ENCODE results near the gene ZNF273.
"Not testable (repeated sequence)": the region's sequence is repeated elsewhere in the genome, so short reads cannot be mapped to it uniquely, and the experiment has no call there.

The ZNF273 gene

DNA sequence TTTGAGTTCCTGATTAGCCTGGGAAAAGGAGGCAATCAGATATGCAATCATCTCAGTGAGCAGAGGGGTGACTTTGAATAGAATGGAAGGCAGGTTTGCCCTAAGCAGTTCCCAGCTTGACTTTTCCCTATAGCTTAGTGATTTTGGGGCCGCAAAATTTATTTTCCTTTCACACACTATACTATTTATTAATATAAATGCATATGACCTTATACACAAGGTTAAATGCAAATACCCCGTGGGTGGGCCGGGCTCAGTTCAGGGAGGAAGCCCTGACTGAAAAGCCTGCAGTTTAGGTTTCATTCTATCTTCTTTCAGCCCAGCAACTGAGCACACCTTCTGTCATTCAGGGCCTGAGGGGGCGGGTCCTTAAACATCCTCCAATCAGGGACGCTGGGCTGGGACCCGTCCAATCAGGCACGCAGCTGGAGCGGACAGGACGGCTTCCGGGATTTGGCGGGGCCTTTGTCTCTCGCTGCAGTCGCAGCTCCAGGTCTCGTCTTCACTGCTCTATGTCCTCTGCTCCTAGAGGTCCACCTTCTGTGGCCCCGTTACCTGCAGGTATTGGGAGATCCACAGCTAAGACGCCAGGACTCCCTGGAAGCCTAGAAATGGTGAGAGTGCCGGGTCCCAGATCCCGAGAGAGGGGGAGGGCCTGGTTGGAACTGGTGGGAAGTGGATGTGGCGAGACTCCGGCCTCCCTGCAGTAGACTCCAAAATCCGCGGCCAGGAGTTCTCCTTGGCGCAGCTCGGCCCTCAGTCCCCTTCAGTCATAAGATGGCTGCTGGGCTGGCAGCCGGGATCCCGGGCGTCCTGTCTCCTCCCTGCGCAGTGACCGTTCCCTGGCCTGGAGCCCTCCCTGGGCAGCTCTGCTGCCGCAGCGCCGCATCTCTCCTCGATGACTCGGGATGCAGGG lies at the start of gene ZNF273:
TSS of gene ZNF273 (plus strand) at position 468 of the 916 bp plus-strand sequence. CDS start at position 513, 45 bp downstream.
- DNase-seq: peak; percentile 94

DNA sequence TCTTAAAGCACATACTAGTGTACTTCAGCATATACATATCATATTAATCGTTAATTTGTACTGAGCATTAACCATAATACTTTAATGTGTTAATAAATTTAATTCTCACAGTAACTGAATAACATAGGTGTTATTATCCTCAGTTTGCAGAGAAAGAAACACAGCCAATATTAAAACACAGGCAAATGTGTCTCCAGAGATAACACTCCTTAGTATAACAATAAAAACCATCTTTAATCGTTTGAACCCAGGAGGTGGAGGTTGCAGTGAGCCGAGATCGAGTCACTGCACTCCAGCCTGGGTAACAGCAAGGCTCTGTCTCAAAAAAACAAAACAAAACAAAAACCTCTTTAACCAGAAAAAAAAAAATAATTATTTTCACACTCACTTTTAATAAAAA lies 49.4 kb upstream of the ZNF273 start:
- no peak for DNase-seq

DNA sequence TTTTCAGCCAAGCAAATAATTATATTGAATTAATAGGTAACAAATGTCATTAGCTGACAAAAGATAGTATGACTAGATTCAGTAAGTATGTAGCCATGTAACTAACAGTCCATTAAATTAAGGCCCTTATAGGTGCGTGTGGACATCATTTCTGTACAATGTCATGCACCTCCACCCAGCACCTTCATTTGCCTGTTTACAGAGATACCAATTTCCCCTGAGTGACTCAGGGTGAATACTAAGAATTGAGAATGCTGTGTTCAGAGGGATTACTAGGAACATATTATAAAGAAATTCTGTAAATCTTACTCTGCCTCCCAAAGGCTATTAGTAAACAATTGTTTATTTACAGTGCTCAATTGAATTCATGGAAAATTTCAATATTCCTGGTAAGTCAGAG lies 48.1 kb upstream of the ZNF273 start:
- DNase-seq: no peak

DNA sequence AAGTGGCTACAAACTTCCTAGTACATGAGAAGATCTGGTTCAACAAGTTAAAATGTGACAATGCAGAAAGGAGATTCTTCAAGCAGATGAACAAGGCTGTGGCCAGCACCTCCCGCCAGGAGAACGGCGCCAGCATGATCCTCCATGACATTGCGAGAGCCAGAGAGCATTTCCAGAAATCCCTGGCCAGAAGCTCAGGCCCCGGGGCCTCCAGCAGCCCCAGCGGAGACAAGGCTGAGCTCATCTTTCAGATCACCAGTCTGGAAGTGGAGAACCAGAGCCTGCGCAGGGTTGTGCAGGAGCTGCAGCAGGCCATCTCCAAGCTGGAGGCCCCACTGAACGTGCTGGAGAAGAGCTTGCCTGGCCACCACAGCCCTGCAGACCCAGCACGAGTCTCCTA lies 40.1 kb upstream of the ZNF273 start:
- no peak for DNase-seq

- DNase-seq: not testable (repeated sequence)
Observed at GRCh38 chr7:64863530-64863929, 39.5 kb upstream of the ZNF273 start.

DNA sequence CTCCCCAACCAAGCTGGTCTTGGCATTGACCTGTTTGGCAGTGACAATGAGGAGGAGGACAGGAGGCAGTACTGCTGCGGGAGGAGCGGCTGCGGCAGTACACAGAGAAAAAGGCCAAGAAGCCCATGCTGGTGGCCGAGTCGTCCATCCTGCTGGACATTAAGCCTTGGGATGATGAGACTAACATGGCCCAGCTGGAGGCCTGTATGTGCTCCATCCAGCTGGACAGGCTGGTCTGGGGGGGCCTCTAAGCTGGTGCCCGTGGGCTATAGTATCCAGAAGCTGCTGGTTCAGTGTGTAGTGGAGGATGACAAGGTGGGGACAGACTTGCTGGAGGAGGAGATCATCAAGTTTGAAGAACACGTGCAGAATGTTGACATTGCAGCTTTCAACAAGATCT lies 39.1 kb upstream of the ZNF273 start:
- no peak for DNase-seq

DNA sequence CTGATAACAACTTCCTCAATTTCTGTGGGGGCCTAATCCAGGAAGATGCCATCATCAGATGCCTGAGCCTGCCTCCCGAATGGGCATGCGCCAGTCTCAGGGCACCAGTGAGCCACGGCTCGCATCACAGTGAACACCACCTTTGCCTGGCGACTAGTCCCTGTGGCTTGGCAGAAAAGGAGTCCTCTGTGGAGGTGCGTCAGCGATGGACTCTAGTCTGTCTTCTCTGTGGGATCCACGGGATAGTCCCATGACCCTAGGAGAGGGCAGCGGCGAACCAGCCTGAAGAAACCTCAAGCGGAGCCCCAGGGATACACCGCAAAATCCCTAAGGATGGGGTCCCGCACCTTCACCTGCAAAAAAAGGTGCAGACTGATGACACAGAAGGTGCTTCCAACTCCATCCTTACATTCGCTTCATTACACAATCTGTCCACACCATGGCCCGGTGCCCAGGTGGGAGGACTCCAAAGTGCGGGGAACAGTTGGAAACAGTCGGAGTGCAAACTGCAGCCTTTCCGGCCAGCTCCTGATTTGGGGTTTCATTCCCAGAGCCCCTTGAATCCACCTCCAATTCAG lies 35.1 kb upstream of the ZNF273 start:
- no peak for DNase-seq

- no peak for DNase-seq
Observed at GRCh38 chr7:64868499-64868898, 34.6 kb upstream of the ZNF273 start.

GRCh38 chr7:64869121-64869725 lies 33.9 kb upstream of the ZNF273 start:
- DNase-seq: no peak

DNA sequence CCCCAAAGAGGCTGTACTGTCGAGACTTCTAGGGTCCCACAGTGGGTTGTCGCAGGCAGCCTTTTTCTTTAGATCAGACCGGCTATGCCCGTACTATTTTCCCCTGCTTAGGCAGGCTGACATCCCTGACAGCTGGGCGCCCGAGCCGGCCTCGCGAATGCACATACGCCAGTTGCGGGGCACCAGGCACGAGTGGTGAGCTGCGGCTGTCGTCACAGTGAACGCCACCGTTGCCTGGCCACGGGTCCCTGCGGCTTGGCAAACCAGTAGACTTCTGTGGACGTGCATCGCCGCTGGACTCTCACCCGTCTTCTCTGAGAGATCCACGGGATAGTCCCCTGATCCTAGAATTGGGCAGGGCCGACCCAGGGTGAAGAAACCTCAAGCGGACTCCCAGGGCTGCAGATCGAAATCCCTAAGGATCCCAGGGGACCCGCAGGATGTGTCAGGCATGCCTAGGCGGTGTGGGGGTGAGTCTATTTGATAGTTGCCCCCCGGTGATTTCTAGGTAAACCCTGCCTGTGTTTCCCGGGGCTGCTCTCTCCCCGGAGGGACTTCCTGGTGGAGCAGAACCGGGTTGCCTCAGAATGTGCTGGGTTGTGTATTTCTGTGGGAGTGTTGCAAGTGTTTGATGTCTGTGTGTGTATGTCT lies 33.0 kb upstream of the ZNF273 start:
- no peak for DNase-seq

- no peak for DNase-seq
Observed at GRCh38 chr7:64870656-64871055, 32.4 kb upstream of the ZNF273 start.

DNA sequence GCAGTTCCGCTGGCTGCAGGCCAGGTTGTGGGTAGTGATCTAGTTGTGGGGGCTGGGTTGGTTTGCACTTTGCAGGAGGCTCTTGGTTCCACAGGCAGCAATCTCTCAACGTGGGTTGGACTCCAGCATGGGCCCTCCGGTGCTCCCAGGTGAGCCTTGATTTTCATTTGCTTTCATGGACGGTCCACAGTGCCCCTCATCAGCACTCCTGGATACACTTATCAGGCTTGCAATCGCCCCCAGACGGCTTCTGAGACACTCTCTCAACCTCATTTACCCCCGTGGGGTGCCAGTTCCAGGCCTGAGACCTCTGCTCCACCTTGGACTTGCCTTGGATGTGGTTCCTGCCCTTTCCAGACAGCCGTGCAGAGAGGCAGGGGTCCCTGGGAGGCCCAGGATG lies 31.3 kb upstream of the ZNF273 start:
- no peak for DNase-seq

DNA sequence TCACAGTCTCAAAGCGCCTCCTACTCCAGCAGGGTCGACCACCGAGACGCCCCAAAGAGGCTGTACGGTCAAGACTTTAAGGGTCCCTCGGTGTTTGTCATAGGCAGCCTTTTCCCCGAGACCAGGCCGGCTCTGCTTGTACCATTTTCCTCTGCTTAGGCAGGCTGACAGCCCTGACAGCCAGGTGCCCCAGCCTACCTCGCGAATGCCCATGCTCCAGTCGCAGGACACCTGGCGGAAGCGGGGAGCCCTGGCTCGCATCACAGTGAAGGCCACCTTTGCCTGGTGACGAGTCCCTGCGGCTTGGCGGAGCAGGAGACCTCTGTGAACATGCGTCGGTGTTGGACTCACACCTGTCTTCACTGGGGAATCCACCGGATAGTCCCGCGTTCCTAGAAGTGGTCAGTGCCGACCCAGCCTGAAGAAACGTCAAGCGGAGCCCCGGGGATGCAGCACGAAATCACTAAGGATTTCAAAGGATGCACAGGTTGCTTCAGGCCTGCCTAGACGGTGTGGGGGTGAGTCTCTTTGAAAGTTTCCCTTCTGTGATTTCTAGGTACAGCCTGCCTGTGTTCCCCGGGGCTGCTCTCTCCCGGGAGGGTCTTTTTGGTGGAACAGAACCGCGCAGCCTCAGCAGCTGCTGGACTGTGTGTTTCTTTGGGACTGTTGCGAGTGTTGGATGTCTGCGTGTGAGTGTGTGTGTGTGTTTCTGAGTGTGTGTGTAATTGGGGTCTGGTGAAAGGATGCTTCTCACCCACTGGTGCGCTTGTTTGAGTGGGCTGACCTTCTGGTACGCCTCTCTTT lies 30.5 kb upstream of the ZNF273 start:
- no peak for DNase-seq

- no peak for DNase-seq
Observed at GRCh38 chr7:64873155-64873500, 29.9 kb upstream of the ZNF273 start.

- no peak for DNase-seq
Observed at GRCh38 chr7:64873517-64873916, 29.6 kb upstream of the ZNF273 start.

GRCh38 chr7:64874114-64874513 lies 29.0 kb upstream of the ZNF273 start:
- no peak for DNase-seq

GRCh38 chr7:64874562-64875250 lies 28.4 kb upstream of the ZNF273 start:
- no peak for DNase-seq

GRCh38 chr7:64875258-64875657 lies 27.8 kb upstream of the ZNF273 start:
- no peak for DNase-seq

GRCh38 chr7:64875658-64876406 lies 27.2 kb upstream of the ZNF273 start:
- DNase-seq: no peak

- peak; percentile 90 for DNase-seq
Observed at GRCh38 chr7:64876792-64877713, 26.0 kb upstream of the ZNF273 start.
